Ovary (tissue), 9 donors: Measurements from ENCODE around the gene MAJIN. TPM values are rescaled to one million over a fixed set of nuclear protein-coding genes. Genes with fewer than 3 reads are reported as not detected.
"Not testable (repeated sequence)": the region's sequence is repeated elsewhere in the genome, so short reads cannot be mapped to it uniquely, and the experiment has no call there.

ENCODE experiments used
- DNase-seq, 5 donors: peaks; one replicate each; pipeline ENCODE4 v3.0.0-alpha.2; 2019 to 2020
- H3K27ac ChIP-seq, 2 donors: fragments of 200-600 bp; one replicate each; pipeline versions ENCODE4 v1.5.1 to v1.8.0; 2019 to 2022
- H3K27me3 ChIP-seq: fragments of 200-600 bp; one replicate; pipeline ENCODE4 v1.8.0; 2022
- H3K36me3 ChIP-seq: fragments of 200-600 bp; sonication (generic); one replicate; pipeline ENCODE4 v1.5.1; 2019
- H3K4me1 ChIP-seq: one replicate; pipeline ENCODE4 v1.8.1; 2013; ENCODE audit warnings: mild to moderate bottlenecking, moderate library complexity; ENCODE audit not compliant: insufficient read depth
- H3K4me3 ChIP-seq: fragments of 200-600 bp; sonication (generic); one replicate; pipeline ENCODE4 v1.5.1; 2017
- H3K9me3 ChIP-seq, 2 donors: fragments of 200-600 bp in 1 of 2; sonication (generic) in 1 of 2; one replicate each; pipeline versions ENCODE4 v1.5.1 to v1.8.1; 2013 to 2019; ENCODE audit warnings: mild to moderate bottlenecking in 1 of 2, moderate library complexity in 1 of 2
- CTCF ChIP-seq, 3 donors: fragments of 450-650 bp in 2 of 3; fragments of 200-600 bp in 1 of 3; IDR thresholded peaks; one replicate each; pipeline versions ENCODE4 v1.5.1 to v1.8.0; 2016 to 2022; ENCODE audit warnings: antibody characterized with exemption in 3 of 3, mild to moderate bottlenecking in 1 of 3
- EP300 ChIP-seq: sonication (generic); formaldehyde crosslinking; IDR thresholded peaks from one replicate; pipeline ENCODE4 v1.6.1; 2017; ENCODE audit warnings: antibody characterized with exemption
- POLR2A ChIP-seq: fragments of 450-650 bp; IDR thresholded peaks from one replicate; pipeline ENCODE4 v1.6.1; 2017; ENCODE audit warnings: antibody characterized with exemption, mild to moderate bottlenecking, moderate library complexity
- WGBS, 3 donors: extraction: QIAGEN DNeasy Blood & Tissue Kit in 1 of 3; methylation state at CpG; one replicate each; pipeline versions ENCODE4 v1.1.5 to v1.1.7; 2013 to 2017; 5-methylcytosine and 5-hydroxymethylcytosine counted together
- intact Hi-C, 4 donors: fragments of 100-400 bp; cut with DNase I; formaldehyde crosslinking; loops; one replicate each; pipeline versions ENCODE4 v1.11.0 to v1.15.1; 2022 to 2023
- polyA plus RNA-seq, 2 donors: library from polyadenylated mRNA; stranded (reverse); fragments of 200-250 nt in 1 of 2; fragments of 350-450 nt in 1 of 2; fragmentation: Illumina TruSeq in 1 of 2; extraction: RNeasy Lipid Tissue Mini Kit (QIAGEN cat#74804) in 1 of 2; gene quantifications; one replicate each; pipeline ENCODE4 v1.2.3, GENCODE V29; 2013 to 2014
- total RNA-seq, 7 donors: library from RNA; depleted of rRNA in 2 of 7; stranded (reverse); fragments of >200 nt in 2 of 7; fragmentation: NEBNext Ultra II Directional in 3 of 7; extraction: Animal tissue kit (Norgen Biotek cat#: 25700) in 3 of 7; gene quantifications; one replicate each; pipeline versions ENCODE4 v1.1.0 to v1.2.4, GENCODE V29; 2016 to 2023
- donor health status: DM: no; HTN: no; CAD: no; lungs with moderate emphysema.
- donor health status: DM: no; HTN: no; CAD: no.
- donor health status: Bipolar disorder and iron deficiency.
- donor health status: DM: yes; HTN: yes; CAD: no.
- donor health status: DM: no; HTN: no; CAD: no.
- donor health status: DM: yes; HTN: yes; CAD: no.

Gene MAJIN
- total and polyA plus RNA-seq, 9 donors, result 0.46 TPM; not detected in 8

- H3K27me3 ChIP-seq, result no peaks in the 10 kb centered on the region
- DNase-seq, result no peak
- no peaks in the 10 kb centered on the region for H3K36me3 ChIP-seq
- 86 to 88% (median 87%) methylated on average over 13 of the region's 13 CpGs for WGBS, 3 donors
- intact Hi-C loops, result loop anchor here in 1 of 4 donors (10.0 kb wide), 1 partner anchor 55 kb away; the partner anchor contains the start of gene GPHA2
- no peak overlapping the region for H3K4me3 ChIP-seq
- TF ChIP-seq CTCF (IDR thresholded peaks at IDR 0.05), result no peak
- TF ChIP-seq EP300, result no peak
- TF ChIP-seq POLR2A, result no peak
- H3K27ac ChIP-seq, result no peak overlapping the region
- no peaks in the 10 kb centered on the region for H3K4me1 ChIP-seq
- no peaks in the 10 kb centered on the region for H3K9me3 ChIP-seq
Observed at GRCh38 chr11:64989416-64989815, 17.5 kb upstream of the MAJIN start.

GRCh38 chr11:64987998-64988854, 16.3 kb upstream of the MAJIN start:
- TF ChIP-seq CTCF (IDR thresholded peaks at IDR 0.05), result no peak
- no peak for TF ChIP-seq POLR2A
- TF ChIP-seq EP300, result no peak
- 72 to 78% (median 74%) methylated on average over 6 of the region's 6 CpGs for WGBS, 3 donors
- no peak for DNase-seq
- Histone ChIP-seq H3K4me1 (no peaks in the 10 kb centered on the region), H3K27me3 (no peaks in the 10 kb centered on the region), H3K9me3 (no peaks in the 10 kb centered on the region), H3K4me3 (no peak overlapping the region), H3K27ac (no peak overlapping the region), H3K36me3 (no peaks in the 10 kb centered on the region)
- intact Hi-C loops, result loop anchor here in 1 of 4 donors (10.0 kb wide), 1 partner anchor 53 kb away; the partner anchor contains the start of gene GPHA2

GRCh38 chr11:64983339-64983738, 11.4 kb upstream of the MAJIN start:
- WGBS, 3 donors, result 62 to 81% (median 62%) methylated on average over 5 of the region's 5 CpGs
- not testable (repeated sequence) for H3K9me3 ChIP-seq
- intact Hi-C loops, result loop anchor here in 1 of 4 donors (10.0 kb wide), 1 partner anchor 49 kb away; the partner anchor contains the start of gene GPHA2

GRCh38 chr11:64976651-64977050, 4.7 kb upstream of the MAJIN start:
- WGBS, 3 donors, result 59 to 74% (median 71%) methylated on average over 2 of the region's 2 CpGs
- Histone ChIP-seq H3K4me3 (no peak overlapping the region), H3K36me3 (no peaks in the 10 kb centered on the region), H3K27me3 (no peaks in the 10 kb centered on the region), H3K27ac (no peak overlapping the region), H3K9me3 (peaks cover 0 to 4% of the 10 kb centered on the region in 2 donors), H3K4me1 (peaks cover 3% of the 10 kb centered on the region)
- TF ChIP-seq POLR2A (no peak), EP300 (no peak), CTCF (IDR thresholded peaks at IDR 0.05) (no peak)
- intact Hi-C loops, result no loop called here
- peak in 1 of 5 donors; percentile 9 for DNase-seq

More at GRCh38 chr11:64983339-64983738, 11.4 kb upstream of the MAJIN start:
- not testable (repeated sequence) for H3K27me3 ChIP-seq, DNase-seq, H3K4me1 ChIP-seq, H3K36me3 ChIP-seq, H3K4me3 ChIP-seq, H3K27ac ChIP-seq

GRCh38 chr11:64974124-64974523, 2.2 kb upstream of the MAJIN start:
- Histone ChIP-seq H3K9me3 (peaks cover 0 to 4% of the 10 kb centered on the region in 2 donors), H3K27ac (no peak overlapping the region), H3K4me3 (no peak overlapping the region), H3K27me3 (no peaks in the 10 kb centered on the region), H3K4me1 (peaks cover 3% of the 10 kb centered on the region), H3K36me3 (no peaks in the 10 kb centered on the region)
- WGBS, 3 donors, result 56 to 64% (median 59%) methylated on average over 5 of the region's 5 CpGs
- no peak for DNase-seq
- intact Hi-C loops, result no loop called here
- TF ChIP-seq CTCF (IDR thresholded peaks at IDR 0.05), result no peak
- no peak for TF ChIP-seq EP300
- TF ChIP-seq POLR2A, result no peak
